GM19463 (cell line): ENCODE measurements around the gene ALDH3A1.
A peak's percentile ranks its signal among the peaks of the same experiment; 100 is the strongest.
"Not testable (repeated sequence)": the region's sequence is repeated elsewhere in the genome, so short reads cannot be mapped to it uniquely, and the experiment has no call there.

Experiments
- ATAC-seq: cut with Tn5 transposase; IDR thresholded peaks from one replicate; pipeline ENCODE4 v1.9.1; 2021; ENCODE audit warnings: mild to moderate bottlenecking, moderate library complexity; ENCODE audit not compliant: unreplicated experiment

ALDH3A1 gene

DNA sequence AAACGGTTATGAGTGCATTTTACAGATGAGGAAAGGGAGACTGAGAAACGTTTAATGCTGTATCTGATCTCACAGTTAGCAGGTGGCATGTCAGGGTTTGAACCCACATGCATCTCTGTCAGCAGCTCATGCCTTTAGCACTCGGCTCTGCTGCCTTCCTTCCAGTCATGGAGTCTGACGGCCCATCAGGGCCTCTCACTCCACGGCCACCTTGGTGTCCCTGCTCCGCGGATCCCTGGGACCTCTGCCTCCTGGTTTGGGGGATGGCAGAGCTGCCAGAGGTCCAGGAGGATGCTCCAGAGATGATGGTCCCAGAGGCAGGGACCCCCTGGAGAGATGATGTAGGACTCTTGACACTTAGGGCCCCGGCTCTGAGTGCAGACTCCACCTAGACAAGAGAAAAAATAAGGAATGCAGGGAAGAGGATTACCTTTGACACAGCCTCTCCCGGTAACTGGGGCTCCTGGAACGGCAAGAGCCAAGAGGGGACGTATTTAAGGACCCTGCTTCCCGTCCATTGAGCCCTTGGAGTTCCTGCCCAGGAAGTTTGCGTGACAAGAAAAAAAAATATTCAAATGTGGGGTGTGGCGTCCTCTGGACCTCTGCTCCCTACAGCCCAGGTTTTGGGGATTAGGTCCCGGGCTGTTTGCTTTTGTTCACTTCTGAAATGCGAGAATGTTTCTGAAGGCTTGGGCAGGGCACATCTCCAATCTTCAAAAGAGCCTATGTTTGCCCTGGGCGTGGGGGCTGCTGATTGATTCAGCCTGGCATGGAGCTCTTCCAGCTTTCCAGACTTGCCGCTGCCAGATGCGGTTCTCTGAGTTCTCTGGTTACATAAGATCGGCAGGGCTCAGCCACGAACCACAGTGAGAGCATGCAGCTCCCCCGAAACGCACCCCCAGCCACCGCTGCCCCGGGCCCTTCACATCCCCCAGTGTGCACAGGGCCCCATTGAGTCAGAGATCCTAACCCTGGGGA, at the start of gene ALDH3A1:
ALDH3A1 (minus strand) TSS at position 470 of the 978 bp plus-strand sequence. CDS start 3,169 bp downstream, outside the sequence.
- ATAC-seq = no peak

- no peak for ATAC-seq
Observed at GRCh38 chr17:19796457-19796856, 48.4 kb upstream of the ALDH3A1 start.

DNA sequence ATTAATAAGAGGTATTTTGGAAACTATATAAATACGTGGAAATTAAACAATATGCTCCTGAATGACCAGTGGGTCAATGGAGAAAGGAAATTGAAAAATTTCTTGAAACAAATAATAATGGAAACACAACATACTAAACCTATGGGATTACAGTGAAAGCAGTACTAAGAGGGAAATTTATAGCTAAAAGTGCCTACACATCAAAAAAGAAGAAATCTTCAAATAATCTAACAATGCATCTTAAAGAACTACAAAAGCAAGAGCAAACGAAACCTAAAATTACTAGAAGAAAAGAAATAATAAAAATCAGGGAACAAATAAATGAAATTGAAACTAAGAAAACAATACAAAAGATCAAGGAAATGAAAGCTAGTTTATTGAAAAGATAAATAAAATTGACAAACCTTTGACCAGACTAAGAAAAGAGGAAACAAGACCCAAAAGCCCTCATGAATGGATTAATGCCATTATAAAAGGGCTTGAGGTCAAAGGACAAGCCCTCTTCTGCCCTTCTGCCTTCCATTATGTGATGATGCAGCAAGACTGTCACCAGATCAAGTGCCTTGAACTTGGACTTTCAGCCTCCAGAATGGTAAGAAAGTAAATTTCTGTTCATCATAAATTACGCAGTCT, 43.9 kb upstream of the ALDH3A1 start:
- ATAC-seq = no peak

- no peak for ATAC-seq
Observed at GRCh38 chr17:19787733-19788357, 39.7 kb upstream of the ALDH3A1 start.

- no peak for ATAC-seq
Observed at GRCh38 chr17:19785854-19786253, 37.8 kb upstream of the ALDH3A1 start.

DNA sequence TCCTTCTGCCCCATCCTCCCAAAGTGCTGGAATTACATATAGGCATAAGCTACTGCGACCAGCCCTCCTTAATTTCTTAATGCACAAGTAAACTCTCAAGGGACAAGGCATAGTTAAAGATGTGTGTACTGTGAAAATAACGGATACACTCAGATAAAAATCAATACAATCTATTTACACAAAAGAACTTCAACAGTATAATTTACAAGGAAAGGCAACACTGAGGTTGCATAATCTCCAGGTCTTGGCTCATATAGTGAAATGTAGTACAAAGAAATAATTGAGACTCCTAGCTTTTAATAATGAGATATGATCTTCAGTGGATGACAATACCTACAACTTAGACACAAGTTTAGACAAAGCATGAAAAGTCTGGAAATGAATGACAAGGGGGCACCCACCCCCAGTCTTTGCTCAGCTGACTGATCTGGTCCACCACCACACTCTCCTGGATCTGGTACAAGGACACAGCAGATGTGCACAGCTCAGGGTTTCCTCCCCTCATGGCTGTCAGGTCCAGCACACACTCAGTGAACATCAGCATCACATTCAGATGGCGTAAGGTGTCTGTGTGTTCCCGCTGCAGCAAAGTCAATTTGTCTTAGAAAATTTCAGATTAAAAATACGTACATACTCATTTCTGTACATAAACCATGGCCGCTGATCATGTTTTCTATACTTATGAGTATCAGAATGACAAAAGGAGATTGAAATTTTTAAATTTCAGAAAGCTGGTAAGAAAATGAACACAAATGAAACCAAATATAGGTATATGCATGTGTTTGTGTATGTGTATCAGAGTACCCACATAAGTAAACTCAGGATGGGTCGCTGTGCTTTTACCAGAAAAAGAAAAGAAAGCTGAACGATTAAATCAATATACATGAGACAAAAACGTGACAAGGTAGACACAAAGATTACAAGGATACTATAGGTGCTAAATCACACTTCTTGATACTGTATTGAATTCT, 33.7 kb upstream of the ALDH3A1 start:
- ATAC-seq = no peak

DNA sequence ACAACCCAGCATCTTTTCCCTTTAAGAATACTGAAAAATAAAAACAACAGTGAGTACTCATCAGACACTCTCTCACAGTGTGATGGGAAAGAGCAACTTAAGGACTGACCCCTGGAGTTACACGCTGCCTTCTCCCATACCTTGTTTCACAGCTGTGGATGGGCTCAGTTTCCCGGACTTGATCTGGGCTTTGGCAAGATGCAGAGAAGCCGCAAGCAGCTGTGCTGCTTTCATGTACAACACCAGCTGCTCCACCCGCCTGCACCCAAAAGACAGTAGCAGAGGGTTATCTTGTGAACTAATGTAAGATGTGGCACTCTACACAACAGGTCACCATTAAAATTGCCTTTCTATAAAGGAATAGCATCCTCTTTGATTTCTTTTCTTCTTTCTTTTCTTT, 32.7 kb upstream of the ALDH3A1 start:
- no peak for ATAC-seq

DNA sequence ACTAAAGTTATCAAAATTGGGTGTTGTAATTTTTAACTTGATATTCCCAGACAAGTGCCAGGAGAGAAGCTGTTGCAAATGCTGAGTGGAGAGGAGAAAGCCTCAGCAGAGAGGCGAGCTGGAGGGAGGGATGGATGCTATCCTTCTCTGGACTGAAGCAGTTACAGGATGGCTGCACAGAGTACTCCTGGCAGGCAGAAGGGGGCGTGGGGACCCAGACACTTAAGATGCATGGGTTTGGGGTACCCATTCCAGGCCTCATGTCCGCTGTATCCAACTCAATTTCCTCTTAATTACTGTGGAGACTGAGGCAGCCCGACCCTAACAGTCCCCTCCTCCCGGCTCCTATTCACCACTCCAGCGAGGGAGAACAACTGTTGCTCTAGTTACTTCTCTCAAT, 25.4 kb upstream of the ALDH3A1 start:
- ATAC-seq = no peak

- ATAC-seq = no peak
Observed at GRCh38 chr17:19771971-19772630, 24.0 kb upstream of the ALDH3A1 start.

DNA sequence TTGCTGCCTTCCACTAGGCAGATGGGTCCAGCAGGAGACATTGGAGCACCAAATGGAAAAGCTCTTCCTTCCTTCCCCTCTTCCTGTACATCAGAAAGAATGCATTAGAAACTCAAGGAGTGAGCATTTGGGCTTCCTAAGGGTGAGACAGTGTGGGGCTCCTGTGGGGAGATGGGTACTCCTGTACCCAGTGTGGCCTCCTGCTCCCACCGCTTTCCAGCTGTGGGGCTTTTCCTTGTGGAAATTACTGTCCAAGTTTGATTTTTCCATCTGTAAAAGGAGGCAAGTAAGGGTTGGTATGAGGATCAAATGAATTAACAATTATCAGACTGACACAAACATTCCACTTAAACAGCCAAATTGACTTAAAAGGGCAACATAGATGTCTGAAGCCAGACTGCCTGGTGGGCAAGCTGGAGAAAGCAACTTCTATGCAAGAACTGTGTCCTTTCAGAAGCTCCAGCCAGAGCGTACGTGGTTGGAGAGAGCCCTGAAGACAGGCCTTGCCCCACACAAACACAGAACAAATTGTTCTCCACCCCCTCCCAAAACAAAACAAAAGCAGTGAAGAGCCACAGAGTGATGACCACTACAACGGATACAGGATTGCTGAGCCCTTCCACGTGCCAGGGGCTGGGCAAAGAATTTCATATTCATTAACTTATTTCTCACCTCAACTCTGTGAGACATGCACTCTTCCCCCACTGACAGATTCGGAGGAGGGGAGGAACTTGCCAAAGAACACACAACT, 23.1 kb upstream of the ALDH3A1 start:
- ATAC-seq = no peak

DNA sequence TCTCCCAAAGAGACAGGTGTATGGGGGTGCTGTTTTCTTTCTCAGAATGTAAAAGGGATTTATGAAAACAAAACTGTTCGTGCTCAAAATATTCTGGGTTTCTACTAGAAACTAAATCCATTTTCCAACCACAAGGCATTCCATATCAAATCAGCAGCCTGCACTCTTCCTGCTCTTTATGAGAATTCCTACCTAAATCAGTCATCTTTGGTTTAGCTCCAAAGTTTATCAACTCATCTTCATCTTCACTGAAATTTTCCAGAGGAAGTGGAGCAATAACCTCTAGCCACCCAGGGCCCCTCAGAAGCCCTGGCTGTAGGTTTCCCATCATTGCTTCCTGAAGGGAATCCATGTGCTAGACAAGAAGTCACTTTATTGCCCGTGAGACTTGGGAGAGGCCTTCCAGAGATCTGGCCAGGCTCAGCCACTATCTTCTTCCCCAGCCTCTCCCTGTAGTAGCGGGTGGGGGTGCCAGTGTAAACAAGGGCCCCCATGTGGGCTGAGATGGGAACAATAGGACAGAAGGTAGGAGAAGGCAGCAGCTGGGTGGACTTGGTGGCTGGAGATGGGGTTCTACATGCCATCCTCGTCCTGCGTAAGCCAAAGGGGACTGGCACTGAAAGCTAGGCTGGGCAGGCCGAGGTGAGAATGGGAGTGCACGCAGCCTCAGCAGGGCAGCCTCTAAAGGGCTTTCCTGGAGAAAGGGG, 22.0 kb upstream of the ALDH3A1 start:
- no peak for ATAC-seq

DNA sequence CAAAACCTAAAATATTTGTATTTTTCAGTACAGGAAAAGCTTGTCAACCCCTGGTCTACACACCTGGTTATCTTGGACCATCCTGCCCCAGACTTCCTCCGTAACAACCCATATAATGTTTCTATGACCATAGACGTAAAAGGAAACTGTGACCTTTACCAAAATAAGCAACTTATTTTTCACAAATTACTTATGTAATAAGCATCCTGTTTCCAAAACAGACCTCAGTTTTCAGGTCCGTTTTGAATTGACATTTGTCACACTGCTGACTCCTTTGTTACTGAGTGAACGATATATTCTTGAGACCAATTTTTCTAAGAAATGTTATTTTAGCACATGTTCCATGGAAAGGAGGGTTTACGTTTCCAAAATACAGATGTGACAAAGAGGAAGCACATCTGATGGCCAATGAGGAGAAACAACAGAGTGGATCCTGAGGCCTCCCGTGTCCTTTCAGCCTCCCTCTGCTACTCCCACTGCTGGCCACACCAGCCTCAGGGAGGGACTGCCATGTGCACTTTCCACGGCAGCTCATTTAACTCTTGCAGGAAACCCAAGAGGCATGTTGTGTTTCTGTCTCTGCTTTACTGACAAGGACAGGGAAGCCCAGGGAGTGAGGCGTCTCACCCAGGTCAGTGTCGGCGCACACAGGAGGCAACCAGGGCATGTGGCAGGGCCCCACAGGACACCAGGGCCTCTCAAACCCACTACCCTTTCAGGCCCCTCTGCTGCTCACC, 20.1 kb upstream of the ALDH3A1 start:
- no peak for ATAC-seq

DNA sequence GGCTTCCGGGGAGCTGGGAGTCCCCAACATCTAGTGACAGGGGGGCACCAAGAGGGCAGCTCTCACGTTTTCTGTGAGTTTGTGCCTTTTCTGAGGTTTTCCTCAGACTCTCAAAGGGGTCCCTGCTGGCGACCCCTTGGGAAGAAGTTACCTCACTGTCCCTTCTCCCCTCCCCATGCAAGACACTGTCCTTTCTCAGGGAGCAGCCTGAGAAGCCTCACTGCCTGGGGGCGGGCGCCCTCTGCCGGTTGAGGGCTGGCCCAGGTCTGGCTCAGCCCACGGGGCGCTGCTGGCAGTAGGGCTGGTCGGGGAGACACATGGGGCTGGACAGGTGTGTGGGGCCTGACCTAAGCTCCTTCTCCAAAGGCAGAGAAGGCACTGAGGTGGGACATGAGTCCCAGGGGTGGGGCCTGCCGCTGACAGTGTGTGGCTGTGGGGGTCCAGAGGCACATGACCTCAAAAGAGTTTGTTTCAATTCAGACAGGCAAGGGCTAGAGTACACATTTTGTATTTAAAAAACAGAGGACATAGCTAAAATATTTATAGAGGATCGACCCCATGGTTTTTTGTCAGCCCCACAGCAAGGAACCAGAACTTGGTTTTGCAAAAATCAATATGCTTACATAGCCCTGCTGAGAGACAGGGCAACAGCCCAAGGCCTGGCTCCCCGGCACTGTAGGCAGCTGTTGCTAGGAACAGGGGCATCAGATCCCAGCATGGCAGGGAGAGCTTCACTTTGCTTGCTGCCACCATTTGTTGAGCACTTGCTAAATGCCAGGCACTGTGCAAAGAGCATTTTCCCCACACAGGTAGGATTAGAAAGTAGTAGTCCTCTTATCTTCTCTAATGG, 18.5 kb upstream of the ALDH3A1 start:
- peak; percentile 61 for ATAC-seq

GRCh38 chr17:19766016-19766415, 17.9 kb upstream of the ALDH3A1 start:
- no peak for ATAC-seq

DNA sequence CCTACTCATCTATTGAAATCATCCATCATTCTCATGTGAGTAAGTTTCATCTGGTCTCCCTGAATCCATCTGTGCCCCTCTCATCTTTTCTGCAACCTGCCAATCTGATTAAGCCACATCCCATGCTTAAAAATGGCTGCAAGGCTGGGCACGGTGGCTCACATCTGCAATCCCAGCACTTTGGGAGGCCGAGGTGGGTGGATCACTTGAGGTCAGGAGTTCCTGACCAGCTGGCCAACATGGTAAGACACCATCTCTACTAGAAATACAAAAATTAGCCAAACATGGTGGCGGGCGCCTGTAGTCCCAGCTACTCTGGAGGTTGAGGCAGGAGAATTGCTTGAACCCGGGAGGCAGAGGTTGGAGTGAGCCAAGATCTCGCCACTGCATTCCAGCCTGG, 15.9 kb upstream of the ALDH3A1 start:
- ATAC-seq = not testable (repeated sequence)

DNA sequence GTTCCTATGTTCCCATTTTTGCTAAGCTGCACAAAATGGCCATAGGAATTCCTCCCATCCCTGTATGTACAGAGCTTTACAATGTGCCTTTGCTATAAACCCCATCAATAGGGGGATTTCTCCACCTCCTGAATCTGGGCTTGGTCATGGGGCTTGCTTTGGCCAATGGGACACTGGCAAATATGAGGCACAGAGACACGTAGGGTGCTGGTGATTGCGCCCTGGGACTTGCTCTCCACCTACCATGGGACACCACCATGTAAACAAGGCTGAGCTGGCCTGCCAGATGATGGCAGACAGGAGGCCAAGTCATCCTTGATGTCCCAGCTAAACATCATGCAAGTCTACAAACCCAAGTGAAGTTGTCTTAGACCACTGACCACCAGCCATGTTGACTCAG, 15.3 kb upstream of the ALDH3A1 start:
- ATAC-seq = no peak

GRCh38 chr17:19762515-19762961, 14.4 kb upstream of the ALDH3A1 start:
- ATAC-seq = no peak
